MM.1S (cell line): ENCODE measurements around the gene FAM3D.

ENCODE experiments used
- EZH2 ChIP-seq: fragments of 300-600 bp; sonication (generic); optimal IDR thresholded peaks from 2 replicates; pipeline ENCODE3; 2017; ENCODE audit warnings: low read depth, mild to moderate bottlenecking, antibody characterized with exemption, low read length, mixed read lengths
- EZH2phosphoT487 ChIP-seq: fragments of 300-600 bp; sonication (generic); IDR thresholded peaks from 2 replicates; pipeline ENCODE4 v1.6.1; 2018; ENCODE audit warnings: antibody characterized with exemption, low read length
- TF ChIP-seq, protein P1 (sequence below): fragments of 300-600 bp; sonication (generic); IDR thresholded peaks from 2 replicates; pipeline ENCODE4 v1.5.1; 2016; ENCODE audit warnings: antibody characterized with exemption, low read length, mixed read lengths

DNA sequence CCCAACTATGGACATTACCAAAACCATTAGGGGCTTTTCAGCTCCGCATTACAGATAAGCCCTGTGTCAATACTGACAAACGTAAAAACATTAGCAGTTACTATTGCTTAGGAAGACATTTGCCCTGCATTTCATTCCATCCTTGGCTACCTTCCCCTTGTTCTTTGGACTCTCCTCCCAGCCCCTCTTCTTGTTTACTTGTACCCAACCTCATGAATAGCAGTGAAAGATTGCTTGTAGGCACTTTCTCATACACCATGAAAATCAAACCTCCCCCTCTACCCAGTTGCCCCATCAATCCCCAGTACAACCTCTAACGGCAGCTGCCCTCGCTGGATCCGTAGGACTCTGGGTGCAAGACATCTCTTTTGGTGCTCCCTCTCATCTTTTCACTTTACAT lies 72.5 kb downstream of the FAM3D start:
- TF ChIP-seq, protein P1, sequence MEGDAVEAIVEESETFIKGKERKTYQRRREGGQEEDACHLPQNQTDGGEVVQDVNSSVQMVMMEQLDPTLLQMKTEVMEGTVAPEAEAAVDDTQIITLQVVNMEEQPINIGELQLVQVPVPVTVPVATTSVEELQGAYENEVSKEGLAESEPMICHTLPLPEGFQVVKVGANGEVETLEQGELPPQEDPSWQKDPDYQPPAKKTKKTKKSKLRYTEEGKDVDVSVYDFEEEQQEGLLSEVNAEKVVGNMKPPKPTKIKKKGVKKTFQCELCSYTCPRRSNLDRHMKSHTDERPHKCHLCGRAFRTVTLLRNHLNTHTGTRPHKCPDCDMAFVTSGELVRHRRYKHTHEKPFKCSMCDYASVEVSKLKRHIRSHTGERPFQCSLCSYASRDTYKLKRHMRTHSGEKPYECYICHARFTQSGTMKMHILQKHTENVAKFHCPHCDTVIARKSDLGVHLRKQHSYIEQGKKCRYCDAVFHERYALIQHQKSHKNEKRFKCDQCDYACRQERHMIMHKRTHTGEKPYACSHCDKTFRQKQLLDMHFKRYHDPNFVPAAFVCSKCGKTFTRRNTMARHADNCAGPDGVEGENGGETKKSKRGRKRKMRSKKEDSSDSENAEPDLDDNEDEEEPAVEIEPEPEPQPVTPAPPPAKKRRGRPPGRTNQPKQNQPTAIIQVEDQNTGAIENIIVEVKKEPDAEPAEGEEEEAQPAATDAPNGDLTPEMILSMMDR = no peak
- TF ChIP-seq EZH2phosphoT487 (no peak), EZH2 (no peak)
